ENCODE measurements around the gene TMC2. TPM values are rescaled to one million over a fixed set of nuclear protein-coding genes. Genes with fewer than 3 reads are reported as not detected.

The TMC2 gene
- total RNA-seq, 1 experiment from 2014 or later, result not detected

Small RNA genes within 50 kb of the gene (microRNA-seq; reads per million reads assigned to microRNA genes)
- 45.8 reads per million, percentile 47 among the genes with 10 or more reads in this experiment for gene MIR1292 (ENCODE audit: unreplicated experiment)

Other genes starting within 250 kb of the TMC2 start
- gene TGM3, start 240.6 kb upstream of the TMC2 start, total RNA-seq (2021; ENCODE audit: unreplicated experiment), result not detected
- not detected for gene TGM6, start 155.7 kb upstream of the TMC2 start, total RNA-seq (2021; ENCODE audit: unreplicated experiment)
- gene SNRPB, start 65.8 kb upstream of the TMC2 start, total RNA-seq (2021; ENCODE audit: unreplicated experiment), result 393 TPM
- gene ZNF343, start 27.7 kb upstream of the TMC2 start, total RNA-seq (2021; ENCODE audit: unreplicated experiment), result 13.4 TPM
- gene NOP56, start 116.1 kb downstream of the TMC2 start, total RNA-seq (2021; ENCODE audit: unreplicated experiment), result 354 TPM
- 135 TPM for gene IDH3B, start 127.6 kb downstream of the TMC2 start, total RNA-seq (2021; ENCODE audit: unreplicated experiment)
- 6.8 TPM for gene EBF4, start 156.2 kb downstream of the TMC2 start, total RNA-seq (2021; ENCODE audit: unreplicated experiment)